Measurements from ENCODE around the gene ZNF496. TPM values are rescaled to one million over a fixed set of nuclear protein-coding genes. Genes with fewer than 3 reads are reported as not detected.

Gene ZNF496
- total RNA-seq, 1 experiment from 2014 or later, result 36.4 TPM

DNA sequence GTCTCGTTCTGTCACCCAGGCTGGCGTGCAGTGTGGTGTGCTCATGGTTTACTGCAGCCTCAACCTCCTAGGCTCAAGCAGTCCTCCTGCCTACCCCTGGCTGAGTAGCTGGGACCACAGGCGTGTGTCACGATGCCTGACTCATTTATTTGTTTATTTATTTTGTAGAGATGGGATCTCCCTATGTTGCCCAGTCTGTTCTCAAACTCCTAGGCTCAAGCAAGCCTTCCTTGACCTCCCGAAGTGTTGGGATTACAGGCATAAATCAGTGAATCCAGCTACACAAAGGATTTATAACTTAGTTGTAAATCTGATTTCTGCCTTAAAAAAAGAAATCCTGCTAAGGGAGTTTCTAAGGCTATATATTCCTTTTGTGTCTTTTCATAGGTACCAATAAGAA, 30.5 kb upstream of the ZNF496 start:
- no peaks in the 10 kb centered on the region for H3K36me3 ChIP-seq (ENCODE audit: control insufficient read depth, insufficient read depth, low read length)
- Mint-ChIP-seq H3K36me3 (ENCODE audit: insufficient read depth, unreplicated experiment) (no peaks in the 10 kb centered on the region), H3K9me3 (ENCODE audit: unreplicated experiment) (peaks cover 12% of the 10 kb centered on the region), H3K27ac (ENCODE audit: unreplicated experiment) (no peak overlapping the region), H3K27me3 (ENCODE audit: insufficient read depth, unreplicated experiment) (no peaks in the 10 kb centered on the region), H3K4me3 (ENCODE audit: unreplicated experiment) (no peak overlapping the region), H3K4me1 (ENCODE audit: low read depth, unreplicated experiment) (no peaks in the 10 kb centered on the region)
- no peaks in the 10 kb centered on the region; the same call in 1 of the 2 replicates for H3K9me3 ChIP-seq
- intact Hi-C loops (cut with micrococcal nuclease; ENCODE audit: unreplicated experiment), result no loop called here
- ChIA-PET POLR2A (no interaction called here), CTCF (no interaction called here)
- TF ChIP-seq, protein P1, sequence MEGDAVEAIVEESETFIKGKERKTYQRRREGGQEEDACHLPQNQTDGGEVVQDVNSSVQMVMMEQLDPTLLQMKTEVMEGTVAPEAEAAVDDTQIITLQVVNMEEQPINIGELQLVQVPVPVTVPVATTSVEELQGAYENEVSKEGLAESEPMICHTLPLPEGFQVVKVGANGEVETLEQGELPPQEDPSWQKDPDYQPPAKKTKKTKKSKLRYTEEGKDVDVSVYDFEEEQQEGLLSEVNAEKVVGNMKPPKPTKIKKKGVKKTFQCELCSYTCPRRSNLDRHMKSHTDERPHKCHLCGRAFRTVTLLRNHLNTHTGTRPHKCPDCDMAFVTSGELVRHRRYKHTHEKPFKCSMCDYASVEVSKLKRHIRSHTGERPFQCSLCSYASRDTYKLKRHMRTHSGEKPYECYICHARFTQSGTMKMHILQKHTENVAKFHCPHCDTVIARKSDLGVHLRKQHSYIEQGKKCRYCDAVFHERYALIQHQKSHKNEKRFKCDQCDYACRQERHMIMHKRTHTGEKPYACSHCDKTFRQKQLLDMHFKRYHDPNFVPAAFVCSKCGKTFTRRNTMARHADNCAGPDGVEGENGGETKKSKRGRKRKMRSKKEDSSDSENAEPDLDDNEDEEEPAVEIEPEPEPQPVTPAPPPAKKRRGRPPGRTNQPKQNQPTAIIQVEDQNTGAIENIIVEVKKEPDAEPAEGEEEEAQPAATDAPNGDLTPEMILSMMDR (IDR thresholded peaks at IDR 0.05; ENCODE audit: insufficient read depth in 1 of 2, low read depth in 1 of 2, low read length in 1 of 2, severe bottlenecking in 1 of 2, unreplicated experiment in 1 of 2), result no peak
- no peak overlapping the region for H3K4me3 ChIP-seq (ENCODE audit: low read depth, low read length)
- no TSS peak for BruUV-seq (replicated peaks)
- H3K4me1 ChIP-seq, result peaks cover 3% of the 10 kb centered on the region; the same call in 1 of the 2 replicates
- H3K27me3 ChIP-seq (replicated peaks; ENCODE audit: control insufficient read depth, insufficient read depth, low read length), result no peaks in the 10 kb centered on the region
- DNase-seq, result no peak

DNA sequence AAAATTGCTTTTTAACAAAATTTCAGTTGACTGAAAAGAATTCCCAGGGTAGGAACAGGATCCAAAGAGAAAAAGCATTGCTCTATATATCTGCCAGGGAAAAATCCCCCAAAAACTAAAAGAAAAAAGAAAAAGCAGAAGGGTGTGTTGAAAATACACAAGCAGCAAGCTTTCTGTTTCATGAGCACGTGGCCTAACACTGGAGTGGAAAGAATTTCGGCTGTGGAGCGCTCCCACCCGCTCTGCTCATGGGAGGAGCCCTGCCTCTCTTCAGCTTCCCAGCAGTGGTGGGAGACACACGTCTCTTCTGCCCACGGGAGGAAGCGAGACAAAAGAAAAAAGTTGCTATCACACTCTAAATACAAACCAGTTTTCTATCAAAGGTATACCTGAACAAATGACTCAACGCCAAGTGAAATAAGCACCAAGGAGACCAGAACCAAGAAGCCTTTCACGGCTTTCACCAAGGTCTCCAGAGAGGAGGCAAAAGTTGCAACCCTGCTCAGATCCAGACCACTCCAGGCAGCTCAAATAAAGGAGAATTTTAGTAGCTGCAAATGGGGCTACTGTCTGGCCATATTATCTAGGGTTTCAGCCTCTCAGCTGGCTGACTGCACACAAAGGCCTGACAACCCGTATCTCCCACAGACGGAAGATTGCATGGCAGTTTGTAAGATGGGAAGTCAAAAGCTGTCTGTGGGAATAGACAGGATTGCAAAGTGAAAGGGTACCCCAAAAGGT, 29.5 kb upstream of the ZNF496 start:
- Mint-ChIP-seq H3K36me3 (ENCODE audit: insufficient read depth, unreplicated experiment) (no peaks in the 10 kb centered on the region), H3K4me3 (ENCODE audit: unreplicated experiment) (no peak overlapping the region), H3K9me3 (ENCODE audit: unreplicated experiment) (peaks cover 12% of the 10 kb centered on the region), H3K27ac (ENCODE audit: unreplicated experiment) (no peak overlapping the region), H3K4me1 (ENCODE audit: low read depth, unreplicated experiment) (no peaks in the 10 kb centered on the region), H3K27me3 (ENCODE audit: insufficient read depth, unreplicated experiment) (no peaks in the 10 kb centered on the region)
- intact Hi-C loops (cut with micrococcal nuclease; ENCODE audit: unreplicated experiment), result no loop called here
- no peak overlapping the region for H3K4me3 ChIP-seq (ENCODE audit: low read depth, low read length)
- H3K9me3 ChIP-seq, result no peaks in the 10 kb centered on the region
- TF ChIP-seq, protein P1 (IDR thresholded peaks at IDR 0.05; ENCODE audit: insufficient read depth in 1 of 2, low read depth in 1 of 2, low read length in 1 of 2, severe bottlenecking in 1 of 2, unreplicated experiment in 1 of 2), result no peak
- BruUV-seq (replicated peaks), result no TSS peak
- ChIA-PET POLR2A (no interaction called here), CTCF (no interaction called here)
- H3K4me1 ChIP-seq, result peaks cover 6% of the 10 kb centered on the region; the same call in 1 of the 2 replicates
- no peaks in the 10 kb centered on the region for H3K36me3 ChIP-seq (ENCODE audit: control insufficient read depth, insufficient read depth, low read length)
- H3K27me3 ChIP-seq (replicated peaks; ENCODE audit: control insufficient read depth, insufficient read depth, low read length), result no peaks in the 10 kb centered on the region
- no peak for DNase-seq

DNA sequence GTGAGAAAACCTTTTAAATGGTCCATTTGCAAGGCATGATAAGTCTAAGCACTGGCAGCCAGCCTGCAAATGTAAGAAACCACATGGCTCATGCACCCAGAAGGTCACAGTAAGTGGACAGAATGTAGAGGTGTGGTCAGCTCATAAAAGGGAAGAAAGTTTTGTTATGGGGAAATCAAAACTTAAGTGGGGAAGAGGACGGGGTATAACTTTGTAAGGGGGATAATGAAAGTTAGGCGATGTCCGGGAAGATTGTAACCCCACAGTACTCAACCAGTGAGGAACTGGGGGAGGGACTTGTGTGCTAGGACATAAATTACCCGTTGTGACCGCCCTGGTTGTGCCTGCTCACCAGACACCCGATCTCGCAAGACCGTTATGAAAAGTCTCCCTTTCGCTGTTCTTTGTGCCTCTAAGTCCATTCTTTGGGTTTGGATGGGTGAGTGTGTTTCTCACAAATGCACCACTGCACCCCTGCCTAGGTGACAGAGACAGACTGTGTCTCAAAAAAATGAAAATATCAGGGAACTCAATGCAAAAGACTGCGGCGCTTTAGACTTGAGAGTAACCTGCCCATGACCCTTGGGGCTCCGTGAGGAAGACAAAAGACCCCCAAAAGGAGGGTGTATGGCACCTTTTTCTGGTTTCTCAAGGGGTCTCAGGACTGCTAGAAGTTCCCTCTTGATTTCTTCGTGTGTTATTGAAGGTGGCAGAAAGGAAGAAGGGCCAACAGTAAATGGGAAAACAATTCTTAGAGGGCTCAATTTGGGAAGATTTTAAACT, 28.6 kb upstream of the ZNF496 start:
- no TSS peak for BruUV-seq (replicated peaks)

More for the DNA sequence above, 28.6 kb upstream of the ZNF496 start:
- Histone ChIP-seq H3K27me3 (replicated peaks; ENCODE audit: control insufficient read depth, insufficient read depth, low read length) (no peaks in the 10 kb centered on the region), H3K36me3 (ENCODE audit: control insufficient read depth, insufficient read depth, low read length) (no peaks in the 10 kb centered on the region), H3K4me1 (peaks cover 6% of the 10 kb centered on the region; the same call in 1 of the 2 replicates), H3K9me3 (no peaks in the 10 kb centered on the region), H3K4me3 (ENCODE audit: low read depth, low read length) (no peak overlapping the region)
- peaks cover 15% of the 10 kb centered on the region for H3K9me3 Mint-ChIP-seq (ENCODE audit: unreplicated experiment)
- H3K27me3 Mint-ChIP-seq (ENCODE audit: insufficient read depth, unreplicated experiment), result no peaks in the 10 kb centered on the region
- no peak overlapping the region for H3K27ac Mint-ChIP-seq (ENCODE audit: unreplicated experiment)
- no peak for DNase-seq
- TF ChIP-seq, protein P1 (IDR thresholded peaks at IDR 0.05; ENCODE audit: insufficient read depth in 1 of 2, low read depth in 1 of 2, low read length in 1 of 2, severe bottlenecking in 1 of 2, unreplicated experiment in 1 of 2), result no peak
- POLR2A ChIA-PET, result no interaction called here
- H3K4me3 Mint-ChIP-seq (ENCODE audit: unreplicated experiment), result no peak overlapping the region
- intact Hi-C loops (cut with micrococcal nuclease; ENCODE audit: unreplicated experiment), result no loop called here
- CTCF ChIA-PET, result no interaction called here
- no peaks in the 10 kb centered on the region for H3K4me1 Mint-ChIP-seq (ENCODE audit: low read depth, unreplicated experiment)
- no peaks in the 10 kb centered on the region for H3K36me3 Mint-ChIP-seq (ENCODE audit: insufficient read depth, unreplicated experiment)
